HG03575 (cell line): ENCODE data around the gene SIGLECL1.

Experiments
- ATAC-seq: cut with Tn5 transposase; IDR thresholded peaks from one replicate; pipeline ENCODE4 v1.9.1; 2021; ENCODE audit not compliant: unreplicated experiment, insufficient number of reproducible peaks, low FRiP score; ENCODE audit errors: extremely low read depth

SIGLECL1 gene

GRCh38 chr19:51247972-51248590 lies 2.8 kb upstream of the SIGLECL1 start:
- no peak for ATAC-seq

GRCh38 chr19:51251468-51251820 lies 564 bp downstream of the SIGLECL1 start:
- no peak for ATAC-seq

- ATAC-seq, result no peak
These were observed 1.6 kb downstream of the SIGLECL1 start for GRCh38 chr19:51252306-51253079.

- ATAC-seq, result no peak
These were observed 2.4 kb downstream of the SIGLECL1 start for GRCh38 chr19:51253088-51253806.

GRCh38 chr19:51256155-51256625 lies 5.3 kb downstream of the SIGLECL1 start:
- no peak for ATAC-seq

GRCh38 chr19:51257471-51257870 lies 6.6 kb downstream of the SIGLECL1 start:
- ATAC-seq, result no peak

GRCh38 chr19:51258165-51259160 lies 7.6 kb downstream of the SIGLECL1 start:
- ATAC-seq, result no peak

GRCh38 chr19:51259348-51260245 lies 8.7 kb downstream of the SIGLECL1 start:
- ATAC-seq, result no peak

- ATAC-seq, result no peak
These were observed 12.9 kb downstream of the SIGLECL1 start for GRCh38 chr19:51263808-51264207.

- ATAC-seq, result no peak
These were observed 20.2 kb downstream of the SIGLECL1 start for GRCh38 chr19:51271067-51271466.

GRCh38 chr19:51272183-51272810 lies 21.4 kb downstream of the SIGLECL1 start:
- no peak for ATAC-seq

- ATAC-seq, result no peak
These were observed 23.3 kb downstream of the SIGLECL1 start for GRCh38 chr19:51274049-51274770.

- no peak for ATAC-seq
These were observed 26.2 kb downstream of the SIGLECL1 start for GRCh38 chr19:51277112-51277511.

GRCh38 chr19:51282335-51282734 lies 31.5 kb downstream of the SIGLECL1 start:
- no peak for ATAC-seq

GRCh38 chr19:51285682-51286081 lies 34.8 kb downstream of the SIGLECL1 start:
- ATAC-seq, result no peak

- no peak for ATAC-seq
These were observed 38.8 kb downstream of the SIGLECL1 start for GRCh38 chr19:51289635-51290034.

- ATAC-seq, result no peak
These were observed 42.1 kb downstream of the SIGLECL1 start for GRCh38 chr19:51292971-51293370.
